Mucosa of stomach (tissue), 1 donor: Measurements from ENCODE around the gene PORCN.

Source experiments
- H3K27me3 ChIP-seq: one replicate; pipeline ENCODE4 v1.7.0; 2013; ENCODE audit warnings: mild to moderate bottlenecking, low read length; ENCODE audit not compliant: control insufficient read depth, insufficient read depth
- H3K36me3 ChIP-seq: one replicate; pipeline ENCODE4 v1.7.0; 2013; ENCODE audit warnings: low read length; ENCODE audit not compliant: control insufficient read depth, insufficient read depth
- H3K4me1 ChIP-seq: one replicate; pipeline ENCODE4 v1.7.0; 2013; ENCODE audit warnings: mild to moderate bottlenecking, low read length; ENCODE audit not compliant: control insufficient read depth, insufficient read depth
- H3K4me3 ChIP-seq: one replicate; pipeline ENCODE4 v1.7.0; 2013; ENCODE audit warnings: low read length
- H3K9ac ChIP-seq: one replicate; pipeline ENCODE4 v1.7.0; 2013; ENCODE audit warnings: mild to moderate bottlenecking, low read length, moderate library complexity
- H3K9me3 ChIP-seq: one replicate; pipeline ENCODE4 v1.7.0; 2013; ENCODE audit warnings: mild to moderate bottlenecking, low read length, moderate library complexity; ENCODE audit not compliant: control insufficient read depth
- donor health status: Pancreatic carcinoma.

Gene PORCN

DNA sequence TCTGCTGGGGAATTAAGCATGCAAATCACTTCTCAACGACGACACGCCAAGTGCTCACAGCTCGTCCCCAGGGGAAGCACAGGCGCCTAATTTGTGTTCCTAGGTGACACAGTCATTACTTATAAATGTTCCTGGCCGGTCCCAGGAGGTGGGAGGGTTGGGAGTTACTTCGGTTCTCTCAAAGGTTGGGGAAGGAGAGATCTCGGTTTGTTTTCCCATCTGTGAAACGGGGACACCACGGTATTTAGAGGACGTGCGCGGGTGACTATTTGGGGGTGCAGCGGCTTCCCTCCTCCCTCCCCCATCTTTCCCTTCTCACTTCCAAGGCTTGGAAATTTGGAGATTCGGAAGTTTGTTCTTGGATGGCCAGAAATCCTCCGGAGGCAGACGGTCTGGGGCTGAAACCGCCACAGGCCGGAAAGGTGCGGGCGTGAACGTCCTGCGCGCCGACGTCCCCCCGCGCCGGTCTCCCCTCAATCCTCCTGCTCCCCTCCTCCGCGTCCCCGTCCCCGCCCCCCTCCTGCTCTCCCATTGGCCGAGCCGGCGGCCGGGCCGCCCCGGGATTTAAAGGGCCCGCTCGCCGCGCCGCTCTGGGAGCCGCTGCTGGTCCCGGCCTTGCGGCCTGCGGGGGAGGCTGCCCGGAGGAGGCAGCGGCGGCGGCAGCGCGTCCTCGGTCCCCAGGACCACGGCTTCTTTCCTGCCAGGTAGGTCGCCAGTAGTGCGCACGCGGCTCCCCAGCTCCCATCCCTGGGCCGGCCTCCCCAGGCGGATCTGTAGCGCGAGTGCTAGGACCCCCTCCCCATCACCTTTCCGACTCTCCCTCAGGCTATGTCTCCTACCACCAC lies at the start of gene PORCN:
Gene PORCN, plus strand, starts transcription at position 593 of the 845 bp plus-strand sequence. CDS start 829 bp downstream, outside the sequence.
- peak within 1 kb of the TSS; percentile 56 for H3K4me3 ChIP-seq
- H3K9ac ChIP-seq: peak within 1 kb of the TSS; percentile 78
- H3K9me3 ChIP-seq: no peaks in the 10 kb centered on the region
- no peaks in the 10 kb centered on the region for H3K27me3 ChIP-seq
- no peaks in the 10 kb centered on the region for H3K36me3 ChIP-seq
- H3K4me1 ChIP-seq: peaks cover 6% of the 10 kb centered on the region

DNA sequence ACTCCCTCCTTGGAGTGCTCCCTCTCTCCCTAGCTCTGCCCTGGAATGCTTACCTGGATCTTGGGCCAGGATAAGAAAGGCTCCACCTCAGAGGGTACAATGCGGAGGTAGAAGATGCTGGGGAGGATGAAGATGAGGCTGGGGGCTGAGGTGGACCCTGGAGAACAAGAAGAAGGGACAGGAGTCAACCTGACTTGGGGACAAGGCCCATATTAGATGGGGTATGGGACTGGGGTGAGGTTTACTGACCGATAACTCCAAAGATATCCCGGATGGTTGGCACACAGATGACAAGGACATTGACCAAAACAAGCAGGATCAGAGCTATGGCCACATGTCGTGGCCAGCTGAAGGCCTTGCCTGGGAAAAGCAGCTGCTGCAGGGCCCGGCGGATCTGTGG lies 49.3 kb upstream of the PORCN start:
- no peaks in the 10 kb centered on the region for H3K27me3 ChIP-seq
- no peaks in the 10 kb centered on the region for H3K4me1 ChIP-seq
- no peak overlapping the region for H3K4me3 ChIP-seq
- no peaks in the 10 kb centered on the region for H3K9me3 ChIP-seq
- H3K9ac ChIP-seq: no peak overlapping the region
- no peaks in the 10 kb centered on the region for H3K36me3 ChIP-seq

DNA sequence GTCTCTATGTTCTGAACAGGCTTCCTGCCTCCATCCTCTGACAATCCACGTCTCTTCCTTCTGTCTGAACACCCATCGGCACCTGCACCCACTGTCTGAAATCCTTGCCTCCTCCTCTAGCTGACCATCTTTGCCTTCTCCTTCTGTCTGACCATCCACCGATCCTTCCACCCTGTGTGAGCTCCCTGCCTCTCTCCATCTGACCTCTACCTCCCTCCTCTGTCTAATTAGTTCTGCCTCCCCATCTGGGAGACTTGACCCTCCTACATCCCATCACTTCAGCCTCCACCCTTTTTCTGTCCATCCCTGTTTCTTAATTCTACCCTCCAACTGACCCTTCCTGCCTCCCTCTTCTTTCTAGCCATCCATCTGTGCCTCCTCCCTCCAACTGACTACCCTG lies 48.8 kb upstream of the PORCN start:
- no peaks in the 10 kb centered on the region for H3K36me3 ChIP-seq
- H3K4me3 ChIP-seq: no peak overlapping the region
- no peaks in the 10 kb centered on the region for H3K9me3 ChIP-seq
- no peaks in the 10 kb centered on the region for H3K4me1 ChIP-seq
- H3K9ac ChIP-seq: no peak overlapping the region
- no peaks in the 10 kb centered on the region for H3K27me3 ChIP-seq

DNA sequence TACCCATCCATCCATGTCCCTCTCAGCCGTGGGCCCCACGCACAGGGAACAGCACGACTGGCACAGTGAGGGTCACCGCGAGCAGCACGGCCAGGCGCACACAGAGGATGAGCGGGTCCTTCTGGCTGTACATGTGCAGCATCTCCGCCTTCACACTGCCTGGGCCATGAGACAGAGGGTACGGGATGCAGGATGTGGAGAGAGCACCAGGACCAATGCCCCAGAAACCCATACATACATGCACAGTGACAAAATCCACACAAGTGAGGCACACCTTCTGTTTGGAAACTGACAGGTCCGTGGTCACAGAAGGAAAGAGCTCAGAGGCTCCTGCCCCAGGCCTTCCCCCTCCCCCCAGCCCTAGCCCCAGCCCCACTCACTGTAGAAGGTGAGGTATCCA lies 48.2 kb upstream of the PORCN start:
- no peak overlapping the region for H3K9ac ChIP-seq
- H3K4me1 ChIP-seq: peaks cover 4% of the 10 kb centered on the region
- H3K36me3 ChIP-seq: no peaks in the 10 kb centered on the region
- H3K27me3 ChIP-seq: no peaks in the 10 kb centered on the region
- H3K4me3 ChIP-seq: no peak overlapping the region
- H3K9me3 ChIP-seq: no peaks in the 10 kb centered on the region

DNA sequence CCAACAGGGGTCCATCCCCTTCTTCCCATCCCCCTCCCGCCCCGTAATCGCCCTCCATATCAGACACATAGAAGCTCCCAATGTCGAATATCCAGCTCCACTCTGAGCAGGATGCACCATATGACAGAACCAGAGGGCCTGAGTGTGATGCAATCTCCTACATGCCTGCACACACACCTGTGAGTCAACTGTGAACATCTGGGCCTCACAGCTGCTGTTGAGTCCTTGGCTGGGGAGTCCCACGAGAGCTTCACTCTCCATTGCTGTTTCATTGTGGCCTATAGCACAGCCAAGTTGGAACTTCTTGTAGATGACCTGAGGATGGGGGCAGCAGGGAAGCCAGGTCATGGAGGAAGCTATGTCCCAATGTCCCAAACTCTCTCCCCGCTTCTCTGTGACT lies 47.0 kb upstream of the PORCN start:
- peaks cover 4% of the 10 kb centered on the region for H3K4me1 ChIP-seq
- H3K9ac ChIP-seq: no peak overlapping the region
- H3K36me3 ChIP-seq: no peaks in the 10 kb centered on the region
- no peaks in the 10 kb centered on the region for H3K27me3 ChIP-seq
- no peaks in the 10 kb centered on the region for H3K9me3 ChIP-seq
- no peak overlapping the region for H3K4me3 ChIP-seq

DNA sequence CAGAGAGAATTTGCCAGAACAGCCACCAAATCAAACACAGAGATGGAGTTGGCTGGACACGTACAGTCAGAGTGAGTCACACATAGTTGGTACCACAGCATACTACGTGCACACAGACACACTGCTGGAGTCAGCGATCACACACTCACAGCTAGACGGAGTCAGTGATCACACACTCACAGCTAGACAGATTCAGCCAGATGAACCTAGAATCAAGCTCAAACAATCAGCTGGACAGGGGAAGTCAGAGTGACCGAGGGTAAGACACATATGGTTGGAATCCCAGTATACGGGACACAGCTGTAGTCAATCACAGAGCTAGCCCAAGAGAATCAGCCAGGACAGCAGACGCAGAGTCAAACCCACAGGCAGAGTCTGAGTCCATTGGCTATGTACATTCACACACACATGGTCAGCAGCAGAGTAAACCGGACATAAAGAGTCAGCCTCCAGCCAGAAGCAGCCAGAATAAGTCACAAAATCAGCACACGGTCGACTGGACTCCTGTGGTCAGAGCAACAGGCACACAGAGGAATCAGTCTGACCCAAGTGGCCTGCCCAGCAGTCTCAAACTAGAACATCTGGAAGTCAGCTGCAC lies 43.4 kb upstream of the PORCN start:
- Histone ChIP-seq H3K4me3 (no peak overlapping the region), H3K9me3 (no peaks in the 10 kb centered on the region), H3K9ac (no peak overlapping the region), H3K27me3 (peaks cover 5% of the 10 kb centered on the region), H3K36me3 (no peaks in the 10 kb centered on the region), H3K4me1 (peaks cover 18% of the 10 kb centered on the region)

DNA sequence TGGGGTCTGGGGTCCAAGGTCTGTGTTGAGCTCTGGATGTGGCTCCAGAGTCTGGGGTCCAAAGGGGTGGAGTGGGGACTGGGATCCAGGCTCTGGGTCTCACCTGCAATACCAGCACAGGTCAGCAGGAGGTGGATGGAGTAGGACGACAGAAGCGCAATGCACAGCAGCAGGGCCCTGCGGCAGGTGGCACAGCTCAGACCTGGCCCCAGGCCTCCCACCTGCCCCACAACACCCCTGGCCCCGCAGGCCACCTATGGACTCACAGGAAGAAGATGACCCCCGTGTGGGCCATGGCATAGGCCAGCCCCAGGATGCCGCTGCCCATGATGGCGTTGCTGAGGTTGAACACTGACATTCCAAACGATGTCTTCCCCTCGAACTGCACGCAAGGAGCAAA lies 42.1 kb upstream of the PORCN start:
- Histone ChIP-seq H3K9me3 (no peaks in the 10 kb centered on the region), H3K4me1 (peaks cover 18% of the 10 kb centered on the region), H3K9ac (no peak overlapping the region), H3K4me3 (no peak overlapping the region), H3K36me3 (no peaks in the 10 kb centered on the region), H3K27me3 (peaks cover 5% of the 10 kb centered on the region)

DNA sequence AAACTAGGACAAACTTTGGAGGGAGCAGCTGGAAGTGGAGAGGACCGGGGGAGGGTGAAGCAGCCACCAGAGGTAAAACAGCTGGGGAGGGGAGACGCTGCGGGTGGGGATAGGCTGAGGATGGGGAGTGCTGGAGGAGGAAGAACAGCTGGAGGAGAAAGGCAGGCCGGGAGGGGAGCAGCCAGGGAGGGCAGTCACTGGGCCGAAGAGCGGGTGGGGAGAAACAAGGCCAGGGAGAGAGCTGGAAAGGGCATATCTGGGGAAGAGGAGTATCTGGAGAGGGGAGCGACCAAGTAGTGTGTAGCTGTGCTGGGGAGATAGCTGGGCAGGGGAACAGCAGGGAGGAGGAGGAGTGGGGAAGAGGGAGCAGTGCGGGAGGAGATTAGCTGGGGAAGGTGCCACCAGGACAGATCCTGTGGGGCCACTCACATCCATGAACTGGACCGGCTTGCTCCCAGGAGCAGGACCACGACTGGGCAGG lies 41.5 kb upstream of the PORCN start:
- H3K36me3 ChIP-seq: no peaks in the 10 kb centered on the region
- H3K9me3 ChIP-seq: no peaks in the 10 kb centered on the region
- H3K27me3 ChIP-seq: peaks cover 5% of the 10 kb centered on the region
- H3K9ac ChIP-seq: no peak overlapping the region
- no peak overlapping the region for H3K4me3 ChIP-seq
- H3K4me1 ChIP-seq: peaks cover 18% of the 10 kb centered on the region

DNA sequence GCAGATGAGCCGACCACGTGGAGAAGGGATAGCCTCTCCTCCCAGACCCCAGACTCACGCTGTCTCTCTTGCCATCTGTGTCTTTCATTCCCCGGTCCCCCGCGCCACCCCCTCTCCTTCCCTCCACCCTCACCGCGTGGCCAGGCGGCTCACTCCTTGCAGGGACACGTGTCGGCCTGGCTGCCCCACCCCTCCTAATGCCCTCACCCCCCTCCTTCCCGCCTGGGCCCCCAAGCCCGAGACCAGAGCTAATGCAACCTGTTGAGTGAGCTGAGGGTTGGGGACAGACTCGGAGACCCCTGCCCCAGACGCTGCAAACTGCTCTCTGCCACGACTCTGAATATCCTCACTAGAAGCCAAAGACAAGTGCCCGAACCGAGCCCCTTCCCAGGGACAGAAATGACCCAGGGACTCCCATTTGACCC lies 40.5 kb upstream of the PORCN start:
- no peaks in the 10 kb centered on the region for H3K36me3 ChIP-seq
- peak overlapping the region; percentile 55 for H3K9ac ChIP-seq
- H3K4me3 ChIP-seq: no peak overlapping the region
- H3K4me1 ChIP-seq: peaks cover 18% of the 10 kb centered on the region
- H3K27me3 ChIP-seq: peaks cover 5% of the 10 kb centered on the region
- H3K9me3 ChIP-seq: no peaks in the 10 kb centered on the region

DNA sequence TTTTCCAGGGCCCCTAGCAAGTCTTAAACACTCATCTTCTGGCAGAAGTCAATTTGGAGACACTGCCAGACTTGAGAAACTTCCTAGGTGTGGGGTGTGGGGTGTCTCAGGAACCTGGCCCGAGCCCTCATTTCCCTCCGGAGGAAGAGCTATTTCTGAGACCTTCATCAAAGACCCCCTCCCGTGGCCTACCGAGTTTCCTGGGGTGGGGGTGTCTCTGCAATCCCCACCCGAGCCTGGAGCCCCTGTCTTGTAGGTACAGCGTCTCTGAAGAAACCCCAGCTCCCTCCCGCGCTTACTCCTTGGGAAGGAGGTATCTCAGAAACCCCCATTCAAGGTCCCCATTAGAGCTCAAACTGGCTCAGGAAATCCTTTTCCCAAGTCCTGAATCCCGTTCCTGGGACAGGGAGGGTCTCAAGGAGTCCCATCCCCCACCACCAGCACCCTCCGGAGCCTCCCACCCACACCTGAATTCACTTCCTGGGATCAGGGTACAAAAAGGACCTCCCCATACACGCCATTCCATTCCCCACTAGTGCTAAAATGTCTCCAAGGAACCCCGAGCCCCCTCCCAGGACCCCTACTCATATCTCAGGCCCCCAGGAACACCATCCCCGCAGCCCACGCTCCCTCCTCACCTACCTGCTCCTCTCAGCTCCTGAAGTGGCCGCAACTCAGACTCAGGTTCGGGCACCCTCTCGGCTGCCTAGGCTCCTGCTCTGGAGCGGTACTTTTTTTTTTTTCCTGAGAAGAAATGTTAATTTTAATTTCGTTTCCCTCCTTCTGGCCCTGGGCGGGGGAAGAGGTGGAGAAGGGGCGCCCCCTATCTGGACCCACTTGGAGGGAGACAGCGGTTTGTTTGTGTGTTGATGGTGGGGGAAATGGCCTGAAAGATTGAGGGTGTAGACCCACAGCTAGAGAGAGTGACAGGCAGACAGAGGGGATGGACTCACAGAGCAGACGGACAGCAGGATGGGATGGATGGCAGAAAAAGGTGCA lies 39.8 kb upstream of the PORCN start:
- Histone ChIP-seq H3K9me3 (no peaks in the 10 kb centered on the region), H3K4me3 (no peak overlapping the region), H3K4me1 (peaks cover 18% of the 10 kb centered on the region), H3K36me3 (no peaks in the 10 kb centered on the region), H3K27me3 (peaks cover 5% of the 10 kb centered on the region), H3K9ac (peak overlapping the region; percentile 55)

DNA sequence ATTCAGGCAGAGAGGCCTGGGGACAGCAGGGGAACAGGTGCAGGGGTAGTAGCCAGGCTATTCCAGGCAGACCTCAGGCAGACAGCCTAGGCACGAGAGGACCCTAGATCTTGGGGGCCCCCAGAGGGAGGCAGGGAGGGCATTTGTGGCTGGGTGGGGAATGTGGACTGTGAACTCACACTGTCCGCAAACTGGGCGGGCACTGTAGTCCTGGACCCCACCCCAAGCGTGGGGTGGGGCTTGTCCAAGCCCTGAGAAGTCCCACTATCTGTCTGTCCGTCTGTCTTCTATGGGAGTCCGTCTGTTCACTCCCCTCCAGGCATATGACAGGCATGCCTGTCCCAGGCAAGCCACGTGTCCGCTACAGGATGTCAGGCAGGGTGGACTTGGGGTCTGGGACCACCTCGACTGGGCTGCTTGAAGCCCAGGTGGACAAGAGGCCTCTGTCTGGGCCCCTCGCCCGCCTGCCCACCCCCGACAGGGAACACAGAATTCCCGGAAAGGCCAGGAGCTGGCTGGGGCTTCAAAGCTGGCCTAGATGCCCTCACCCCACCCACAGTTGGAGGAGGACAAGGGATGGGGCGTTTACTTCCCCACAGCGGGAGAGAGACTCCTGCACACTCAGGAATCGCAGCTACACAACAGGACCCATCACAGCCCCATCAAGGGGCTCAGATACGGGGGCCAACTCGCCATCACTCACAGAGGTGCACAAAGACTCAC lies 38.5 kb upstream of the PORCN start, which contains the start of gene SLC38A5:
Gene SLC38A5, minus strand, starts transcription at position 151 of the 723 bp plus-strand sequence. CDS start 2,336 bp downstream, outside the sequence.
- no peaks in the 10 kb centered on the region for H3K9me3 ChIP-seq
- H3K4me1 ChIP-seq: peaks cover 16% of the 10 kb centered on the region
- H3K36me3 ChIP-seq: no peaks in the 10 kb centered on the region
- peaks cover 5% of the 10 kb centered on the region for H3K27me3 ChIP-seq
- no peak within 1 kb of the TSS for H3K4me3 ChIP-seq
- H3K9ac ChIP-seq: peak within 1 kb of the TSS; percentile 55
